WTC11 (cell line): ENCODE data around the gene ELK3. TPM values are rescaled to one million over a fixed set of nuclear protein-coding genes. Genes with fewer than 3 reads are reported as not detected.

ENCODE experiments used
- ATAC-seq: fragments of 200-7000 bp; cut with Tn5 transposase; 2 replicates; pipeline ENCODE4 v1.10.0; 2021; ENCODE audit warnings: mild to moderate bottlenecking, moderate library complexity
- CTCF ChIA-PET: fragments of 300-600 bp; sonication (Branson Sonifier 250); formaldehyde crosslinking; loops from one replicate; lab custom pipeline; 2021; ENCODE audit warnings: antibody characterized with exemption; lab: Charles Lee
- POLR2A ChIA-PET: fragments of 350-600 bp; sonication (Branson Sonifier 250); formaldehyde crosslinking; loops from one replicate; lab custom pipeline; 2021; ENCODE audit warnings: antibody characterized with exemption; lab: Charles Lee
- DNase-seq: peaks from one replicate; pipeline ENCODE4 v3.0.0; 2021; ENCODE audit warnings: low spot score
- H3K27ac Mint-ChIP-seq: 2 replicates; pipeline ENCODE4 v1.8.0; 2021; ENCODE audit warnings: mixed read lengths
- H3K27me3 Mint-ChIP-seq: 2 replicates; pipeline ENCODE4 v1.8.0; 2021; ENCODE audit warnings: low read depth, mild to moderate bottlenecking, moderate library complexity, mixed read lengths
- H3K36me3 Mint-ChIP-seq: 2 replicates; pipeline ENCODE4 v1.8.0; 2021; ENCODE audit warnings: mixed read lengths
- H3K4me1 Mint-ChIP-seq: 2 replicates; pipeline ENCODE4 v1.8.0; 2022; ENCODE audit warnings: mixed read lengths
- H3K4me3 Mint-ChIP-seq: 2 replicates; pipeline ENCODE4 v1.8.0; 2021; ENCODE audit warnings: mild to moderate bottlenecking, moderate library complexity, mixed read lengths
- H3K9me3 Mint-ChIP-seq: 2 replicates; pipeline ENCODE4 v1.8.0; 2021; ENCODE audit warnings: mixed read lengths
- ESRRA ChIP-seq: sonication (generic); formaldehyde crosslinking; IDR thresholded peaks from 2 replicates; pipeline ENCODE4 v1.8.1; 2022; ENCODE audit warnings: mild to moderate bottlenecking, missing genetic modification reagents, borderline replicate concordance
- HMGA2 ChIP-seq: fragments of 250-450 bp; sonication (Bioruptor Pico); IDR thresholded peaks from 2 replicates; pipeline ENCODE4 v1.4.0; 2021; ENCODE audit warnings: mild to moderate bottlenecking, moderate library complexity
- IRF2 ChIP-seq: sonication (generic); formaldehyde crosslinking; IDR thresholded peaks from 2 replicates; pipeline ENCODE4 v1.8.0; 2022; ENCODE audit warnings: low read depth, missing genetic modification reagents, borderline replicate concordance
- MXD4 ChIP-seq: fragments of 250-450 bp; sonication (Bioruptor Pico); IDR thresholded peaks from 2 replicates; pipeline ENCODE4 v1.8.0; 2021; ENCODE audit warnings: mild to moderate bottlenecking, moderate library complexity, borderline replicate concordance
- NR2C2 ChIP-seq: sonication (generic); formaldehyde crosslinking; IDR thresholded peaks from 2 replicates; pipeline ENCODE4 v1.8.0; 2022; ENCODE audit warnings: mild to moderate bottlenecking, missing genetic modification reagents
- SMAD4 ChIP-seq: sonication (generic); formaldehyde crosslinking; IDR thresholded peaks from 2 replicates; pipeline ENCODE4 v1.8.0; 2022; ENCODE audit warnings: mild to moderate bottlenecking, missing genetic modification reagents
- TEAD4 ChIP-seq: sonication (generic); formaldehyde crosslinking; IDR thresholded peaks from 2 replicates; pipeline ENCODE4 v1.8.0; 2022; ENCODE audit warnings: mild to moderate bottlenecking, missing genetic modification reagents
- ZBTB21 ChIP-seq: sonication (generic); formaldehyde crosslinking; IDR thresholded peaks from 2 replicates; pipeline ENCODE4 v1.8.1; 2023; ENCODE audit warnings: mild to moderate bottlenecking, missing genetic modification reagents, borderline replicate concordance
- ZNF232 ChIP-seq: sonication (generic); formaldehyde crosslinking; IDR thresholded peaks from 2 replicates; pipeline ENCODE4 v1.8.0; 2022; ENCODE audit warnings: mild to moderate bottlenecking, missing genetic modification reagents
- ZNF263 ChIP-seq: sonication (generic); formaldehyde crosslinking; IDR thresholded peaks from 2 replicates; pipeline ENCODE4 v1.8.1; 2022; ENCODE audit warnings: low read depth, mild to moderate bottlenecking, moderate library complexity, missing genetic modification reagents
- ZNF416 ChIP-seq: fragments of 250-450 bp; sonication (Bioruptor Pico); IDR thresholded peaks from 2 replicates; pipeline ENCODE4 v1.9.0; 2021; ENCODE audit warnings: mild to moderate bottlenecking, inconsistent platforms
- ZNF423 ChIP-seq: fragments of 250-450 bp; sonication (Bioruptor Pico); IDR thresholded peaks from 2 replicates; pipeline ENCODE4 v2.1.2; 2022; ENCODE audit warnings: mild to moderate bottlenecking, moderate library complexity
- ZNF532 ChIP-seq: fragments of 250-450 bp; sonication (Bioruptor Pico); IDR thresholded peaks from 2 replicates; pipeline ENCODE4 v1.9.0; 2021; ENCODE audit warnings: mild to moderate bottlenecking, borderline replicate concordance
- total RNA-seq: library from RNA; stranded (reverse); gene quantifications from 3 replicates; pipeline ENCODE4 v1.2.3, GENCODE V29; 2021

Gene ELK3
- total RNA-seq, 1 experiment from 2014 or later: 16.5 TPM

DNA sequence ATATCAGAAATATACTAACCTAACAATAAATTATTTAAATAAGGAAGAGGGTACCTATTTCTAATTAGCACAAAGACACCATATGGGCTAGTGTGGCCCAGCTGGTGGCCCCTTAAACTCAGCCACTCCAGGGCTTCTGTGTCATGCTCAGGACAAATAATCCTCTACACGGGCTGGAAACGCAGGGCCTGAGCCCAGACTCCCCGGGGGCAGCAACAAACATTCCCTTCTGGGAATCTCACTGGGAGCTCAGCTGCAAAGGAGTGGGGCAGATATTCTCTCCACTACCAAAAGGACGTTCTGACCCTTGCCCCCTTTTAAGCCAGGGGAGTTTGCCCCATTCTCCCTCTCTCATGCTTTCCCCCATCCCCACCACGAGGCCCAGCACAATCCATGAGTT, 43.7 kb upstream of the ELK3 start:
- H3K4me1 Mint-ChIP-seq: peaks cover 19% of the 10 kb centered on the region
- POLR2A ChIA-PET: no interaction called here
- TF ChIP-seq ZNF232 (CRISPR knock-in tag) (no peak), ZNF423 (CRISPR knock-in tag) (peak; percentile 64; the same call in 1 of the 2 replicates)
- TF ChIP-seq, all 79 proteins: peak for 1
- no peaks in the 10 kb centered on the region for H3K36me3 Mint-ChIP-seq
- no peaks in the 10 kb centered on the region for H3K27me3 Mint-ChIP-seq
- no peak overlapping the region for H3K4me3 Mint-ChIP-seq
- ATAC-seq: no peak
- CTCF ChIA-PET: no interaction called here
- no peak for DNase-seq
- H3K27ac Mint-ChIP-seq: no peak overlapping the region; the same call in 1 of the 2 replicates
- no peaks in the 10 kb centered on the region for H3K9me3 Mint-ChIP-seq

DNA sequence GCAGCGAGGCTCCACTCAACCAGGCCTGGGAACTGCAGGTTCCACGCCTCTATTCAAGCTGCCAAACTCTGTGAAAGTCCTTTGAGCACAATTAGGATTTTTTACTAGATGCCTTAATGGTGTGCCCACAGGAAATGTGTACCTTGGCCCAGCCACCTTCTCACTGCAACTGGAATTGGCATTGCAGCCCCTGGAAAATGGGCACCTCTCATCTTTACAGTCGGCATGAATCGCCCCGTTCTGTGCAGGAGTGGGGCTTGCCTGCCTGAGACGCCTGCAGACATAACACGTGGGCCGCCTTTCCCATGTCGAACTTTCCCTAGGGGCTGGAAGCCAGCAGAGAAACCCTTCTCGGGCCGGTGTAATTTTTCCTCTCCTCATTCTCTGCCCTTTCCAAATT, 42.0 kb upstream of the ELK3 start:
- no peaks in the 10 kb centered on the region for H3K27me3 Mint-ChIP-seq
- TF ChIP-seq ZNF416 (CRISPR knock-in tag): no peak
- no peak for TF ChIP-seq ZNF532
- TF ChIP-seq TEAD4 (CRISPR knock-in tag): no peak
- H3K36me3 Mint-ChIP-seq: no peaks in the 10 kb centered on the region
- ATAC-seq (no peak), DNase-seq (no peak)
- H3K4me1 Mint-ChIP-seq: peaks cover 19% of the 10 kb centered on the region
- POLR2A ChIA-PET: interaction anchor here (0.6 kb wide), 1 partner anchor 75 kb away, joined by 6 read pairs; no protein-coding TSS in a partner anchor
- H3K9me3 Mint-ChIP-seq: no peaks in the 10 kb centered on the region
- H3K4me3 Mint-ChIP-seq: no peak overlapping the region
- CTCF ChIA-PET: no interaction called here
- H3K27ac Mint-ChIP-seq: no peak overlapping the region

- ATAC-seq (peak; percentile 64), DNase-seq (no peak)
- Mint-ChIP-seq H3K4me1 (peaks cover 19% of the 10 kb centered on the region), H3K4me3 (no peak overlapping the region), H3K27me3 (no peaks in the 10 kb centered on the region), H3K27ac (no peak overlapping the region), H3K36me3 (no peaks in the 10 kb centered on the region), H3K9me3 (peaks cover 4% of the 10 kb centered on the region)
- TF ChIP-seq ZNF532 (no peak), ZNF416 (CRISPR knock-in tag) (no peak)
- TF ChIP-seq, all 79 proteins: peak for 0
- CTCF ChIA-PET: no interaction called here
- POLR2A ChIA-PET: interaction anchor here (0.6 kb wide), 1 partner anchor 74 kb away, joined by 6 read pairs; no protein-coding TSS in a partner anchor
Measured at GRCh38 chr12:96153131-96153725, 40.9 kb upstream of the ELK3 start.

DNA sequence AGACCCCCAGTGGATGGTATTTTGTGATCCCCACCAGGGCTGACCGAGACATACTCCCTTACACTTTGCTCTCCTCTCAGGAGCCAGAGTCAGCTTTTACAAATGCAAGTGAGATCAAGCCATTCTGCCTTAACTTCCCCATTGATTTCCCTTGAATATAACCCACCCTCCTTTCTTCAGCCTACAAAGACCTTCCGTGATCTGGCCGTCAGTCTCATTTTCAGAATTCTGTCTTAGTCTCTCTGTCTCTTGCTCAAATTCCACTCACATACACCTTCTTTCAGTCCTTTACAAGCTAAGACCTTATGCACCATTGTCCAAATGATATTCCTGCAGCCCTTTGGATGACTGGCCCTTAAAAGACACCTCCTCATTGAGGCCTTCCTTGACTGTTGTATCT, 39.0 kb upstream of the ELK3 start:
- Mint-ChIP-seq H3K36me3 (no peaks in the 10 kb centered on the region), H3K4me1 (peaks cover 19% of the 10 kb centered on the region), H3K27ac (no peak overlapping the region), H3K9me3 (peaks cover 7% of the 10 kb centered on the region), H3K27me3 (no peaks in the 10 kb centered on the region), H3K4me3 (no peak overlapping the region)
- ATAC-seq (no peak), DNase-seq (no peak)
- TF ChIP-seq SMAD4: no peak
- TF ChIP-seq IRF2 (CRISPR knock-in tag): no peak
- no peak for TF ChIP-seq HMGA2 (CRISPR knock-in tag)
- no peak for TF ChIP-seq ZNF263 (CRISPR knock-in tag)
- TF ChIP-seq NR2C2 (CRISPR knock-in tag): no peak
- no peak for TF ChIP-seq ESRRA (CRISPR knock-in tag)
- TF ChIP-seq MXD4 (CRISPR knock-in tag): no peak
- no peak for TF ChIP-seq ZBTB21
- POLR2A ChIA-PET: no interaction called here
- CTCF ChIA-PET: no interaction called here
